HEK293 (cell line): ENCODE results near the gene GPR153.

Experiments used
- PBX3 ChIP-seq: sonication (generic); formaldehyde crosslinking; IDR thresholded peaks from 2 replicates; pipeline ENCODE4 v1.8.1; 2022; ENCODE audit warnings: mild to moderate bottlenecking, moderate library complexity, missing genetic modification reagents
- ZBTB21 ChIP-seq: fragments of 450-650 bp; formaldehyde crosslinking; IDR thresholded peaks from 2 replicates; pipeline ENCODE4 v1.5.1; 2017; ENCODE audit warnings: missing biosample characterization, missing genetic modification characterization
- ZNF2 ChIP-seq: fragments of 450-650 bp; formaldehyde crosslinking; IDR thresholded peaks from 2 replicates; pipeline ENCODE4 v1.5.1; 2016; ENCODE audit warnings: missing biosample characterization, missing genetic modification characterization
- ZNF707 ChIP-seq: fragments of 450-650 bp; formaldehyde crosslinking; IDR thresholded peaks from 2 replicates; pipeline ENCODE4 v1.5.1; 2016; ENCODE audit warnings: missing biosample characterization, missing genetic modification characterization
- ZNF785 ChIP-seq: fragments of 450-650 bp; formaldehyde crosslinking; IDR thresholded peaks from 2 replicates; pipeline ENCODE4 v1.5.1; 2016; ENCODE audit warnings: missing biosample characterization, missing genetic modification characterization
- ZNF837 ChIP-seq: fragments of 450-650 bp; formaldehyde crosslinking; IDR thresholded peaks from 2 replicates; pipeline ENCODE4 v1.5.1; 2016; ENCODE audit warnings: missing biosample characterization, missing genetic modification characterization
- TF ChIP-seq, protein P1 (sequence below): fragments of 450-650 bp; formaldehyde crosslinking; IDR thresholded peaks from 2 replicates; pipeline ENCODE4 v1.5.1; 2016; ENCODE audit warnings: missing biosample characterization, missing genetic modification characterization

GRCh38 chr1:6268415-6268814, 7.5 kb upstream of the GPR153 start:
- no peak for TF ChIP-seq ZNF837 (tag by site-specific recombination)
- no peak for TF ChIP-seq ZNF2 (tag by site-specific recombination)
- TF ChIP-seq, protein P1, sequence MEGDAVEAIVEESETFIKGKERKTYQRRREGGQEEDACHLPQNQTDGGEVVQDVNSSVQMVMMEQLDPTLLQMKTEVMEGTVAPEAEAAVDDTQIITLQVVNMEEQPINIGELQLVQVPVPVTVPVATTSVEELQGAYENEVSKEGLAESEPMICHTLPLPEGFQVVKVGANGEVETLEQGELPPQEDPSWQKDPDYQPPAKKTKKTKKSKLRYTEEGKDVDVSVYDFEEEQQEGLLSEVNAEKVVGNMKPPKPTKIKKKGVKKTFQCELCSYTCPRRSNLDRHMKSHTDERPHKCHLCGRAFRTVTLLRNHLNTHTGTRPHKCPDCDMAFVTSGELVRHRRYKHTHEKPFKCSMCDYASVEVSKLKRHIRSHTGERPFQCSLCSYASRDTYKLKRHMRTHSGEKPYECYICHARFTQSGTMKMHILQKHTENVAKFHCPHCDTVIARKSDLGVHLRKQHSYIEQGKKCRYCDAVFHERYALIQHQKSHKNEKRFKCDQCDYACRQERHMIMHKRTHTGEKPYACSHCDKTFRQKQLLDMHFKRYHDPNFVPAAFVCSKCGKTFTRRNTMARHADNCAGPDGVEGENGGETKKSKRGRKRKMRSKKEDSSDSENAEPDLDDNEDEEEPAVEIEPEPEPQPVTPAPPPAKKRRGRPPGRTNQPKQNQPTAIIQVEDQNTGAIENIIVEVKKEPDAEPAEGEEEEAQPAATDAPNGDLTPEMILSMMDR (tag by site-specific recombination): no peak
- no peak for TF ChIP-seq ZNF785 (tag by site-specific recombination)
- no peak for TF ChIP-seq PBX3 (CRISPR knock-in tag)
- no peak for TF ChIP-seq ZNF707 (tag by site-specific recombination)
- TF ChIP-seq ZBTB21: no peak
